Loucy (cell line): ENCODE results near the gene REL.
A peak's percentile ranks its signal among the peaks of the same experiment; 100 is the strongest.

Source experiments
- H2AFZ ChIP-seq: fragments of 200-600 bp; sonication (generic); 2 replicates; pipeline ENCODE4 v1.6.0; 2016; ENCODE audit warnings: antibody characterized with exemption, mild to moderate bottlenecking, low read length, moderate library complexity
- H3F3A ChIP-seq: fragments of 200-600 bp; 2 replicates; pipeline ENCODE4 v1.6.0; 2016; ENCODE audit warnings: antibody characterized with exemption, low read depth, mild to moderate bottlenecking
- H3K27me3 ChIP-seq: fragments of 200-600 bp; sonication (generic); 2 replicates; pipeline ENCODE4 v1.6.1; 2014; ENCODE audit warnings: low read length, mild to moderate bottlenecking; ENCODE audit not compliant: insufficient read depth, poor library complexity, severe bottlenecking
- H3K36me3 ChIP-seq: fragments of 200-600 bp; sonication (generic); 2 replicates; pipeline ENCODE4 v1.6.1; 2016; ENCODE audit warnings: low read length; ENCODE audit not compliant: insufficient read depth
- H3K4me1 ChIP-seq: fragments of 200-600 bp; sonication (generic); 2 replicates; pipeline ENCODE4 v1.5.1; 2014; ENCODE audit warnings: low read length, mild to moderate bottlenecking; ENCODE audit not compliant: insufficient read depth, poor library complexity, severe bottlenecking
- H3K4me2 ChIP-seq: fragments of 200-600 bp; sonication (generic); 2 replicates; pipeline ENCODE4 v1.6.0; 2014; ENCODE audit warnings: antibody characterized with exemption, low read length, low read depth, mild to moderate bottlenecking; ENCODE audit not compliant: poor library complexity, severe bottlenecking
- H3K4me3 ChIP-seq: fragments of 200-600 bp; sonication (generic); 2 replicates; pipeline ENCODE4 v1.5.1; 2014; ENCODE audit warnings: low read length, mild to moderate bottlenecking, mixed read lengths; ENCODE audit not compliant: poor library complexity, severe bottlenecking
- H3K79me2 ChIP-seq: fragments of 200-600 bp; sonication (generic); 2 replicates; pipeline ENCODE4 v1.6.1; 2014; ENCODE audit warnings: low read length; ENCODE audit not compliant: insufficient read depth
- H3K9ac ChIP-seq: fragments of 200-600 bp; sonication (generic); 2 replicates; pipeline ENCODE4 v1.6.0; 2014; ENCODE audit warnings: mild to moderate bottlenecking, low read depth, low read length, moderate library complexity; ENCODE audit not compliant: poor library complexity, severe bottlenecking
- H3K9me2 ChIP-seq: fragments of 200-600 bp; sonication (generic); replicated peaks from 2 replicates; pipeline ENCODE4 v1.6.1; 2016; ENCODE audit warnings: low read depth, low read length, mixed read lengths
- H3K9me3 ChIP-seq: fragments of 200-600 bp; sonication (generic); 2 replicates; pipeline ENCODE4 v1.6.1; 2014; ENCODE audit warnings: mild to moderate bottlenecking, antibody characterized with exemption, low read length, low read depth; ENCODE audit not compliant: insufficient read depth
- H4K20me1 ChIP-seq: fragments of 200-600 bp; sonication (generic); 2 replicates; pipeline ENCODE4 v1.6.0; 2014; ENCODE audit warnings: antibody characterized with exemption, low read length, mild to moderate bottlenecking; ENCODE audit not compliant: insufficient read depth, poor library complexity, severe bottlenecking
- EZH2phosphoT487 ChIP-seq: fragments of 200-600 bp; IDR thresholded peaks from 2 replicates; pipeline ENCODE4 v1.6.1; 2018; ENCODE audit warnings: antibody characterized with exemption, mild to moderate bottlenecking, moderate library complexity, borderline replicate concordance
- TF ChIP-seq, protein P1 (sequence below): fragments of 200-600 bp; sonication (generic); conservative IDR thresholded peaks from 2 replicates; pipeline ENCODE4 v1.5.1; 2014; ENCODE audit warnings: mild to moderate bottlenecking, antibody characterized with exemption, low read length

REL gene

DNA sequence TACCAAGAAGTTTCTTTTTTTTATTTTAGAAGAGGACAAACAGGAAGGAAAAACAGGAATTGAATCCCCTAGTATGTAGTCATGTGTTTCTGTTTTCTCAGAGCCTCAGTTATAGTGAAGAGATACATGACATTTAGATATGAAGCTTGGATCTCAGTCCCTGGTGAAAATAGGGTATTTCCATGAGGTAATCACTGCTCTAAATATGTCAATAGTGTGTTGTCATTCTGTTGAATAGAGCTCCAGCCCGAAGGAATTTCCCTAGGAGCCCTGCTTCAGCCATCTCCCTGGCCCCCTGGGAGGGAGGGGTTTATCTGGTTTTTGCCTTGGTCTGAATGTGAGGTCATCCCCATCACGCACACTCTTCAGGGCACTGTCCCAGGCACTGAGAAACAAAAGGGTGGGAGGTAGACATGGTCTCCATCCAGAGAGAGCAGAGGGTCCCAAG, 47.1 kb upstream of the REL start:
- no peak for TF ChIP-seq EZH2phosphoT487
- TF ChIP-seq, protein P1, sequence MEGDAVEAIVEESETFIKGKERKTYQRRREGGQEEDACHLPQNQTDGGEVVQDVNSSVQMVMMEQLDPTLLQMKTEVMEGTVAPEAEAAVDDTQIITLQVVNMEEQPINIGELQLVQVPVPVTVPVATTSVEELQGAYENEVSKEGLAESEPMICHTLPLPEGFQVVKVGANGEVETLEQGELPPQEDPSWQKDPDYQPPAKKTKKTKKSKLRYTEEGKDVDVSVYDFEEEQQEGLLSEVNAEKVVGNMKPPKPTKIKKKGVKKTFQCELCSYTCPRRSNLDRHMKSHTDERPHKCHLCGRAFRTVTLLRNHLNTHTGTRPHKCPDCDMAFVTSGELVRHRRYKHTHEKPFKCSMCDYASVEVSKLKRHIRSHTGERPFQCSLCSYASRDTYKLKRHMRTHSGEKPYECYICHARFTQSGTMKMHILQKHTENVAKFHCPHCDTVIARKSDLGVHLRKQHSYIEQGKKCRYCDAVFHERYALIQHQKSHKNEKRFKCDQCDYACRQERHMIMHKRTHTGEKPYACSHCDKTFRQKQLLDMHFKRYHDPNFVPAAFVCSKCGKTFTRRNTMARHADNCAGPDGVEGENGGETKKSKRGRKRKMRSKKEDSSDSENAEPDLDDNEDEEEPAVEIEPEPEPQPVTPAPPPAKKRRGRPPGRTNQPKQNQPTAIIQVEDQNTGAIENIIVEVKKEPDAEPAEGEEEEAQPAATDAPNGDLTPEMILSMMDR, result no peak

DNA sequence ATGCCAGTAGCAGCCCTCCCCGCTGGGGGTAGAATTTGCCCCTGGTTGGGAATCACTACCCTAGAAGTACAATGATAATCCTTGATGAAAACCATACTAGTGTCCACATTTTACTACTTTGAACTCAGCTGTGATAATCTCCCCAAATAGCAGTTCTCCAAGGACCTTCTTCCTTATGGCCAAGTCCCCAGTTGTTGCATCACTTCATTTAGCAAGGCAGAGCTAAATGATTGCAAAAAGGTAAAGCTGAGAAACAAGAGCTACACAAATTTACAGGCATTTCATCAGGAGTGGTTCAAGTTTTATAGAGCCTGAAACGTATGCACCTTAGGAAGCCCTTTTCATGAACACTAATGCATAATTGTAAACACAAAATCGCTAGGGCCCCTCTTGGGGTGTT, 44.9 kb upstream of the REL start:
- TF ChIP-seq, protein P1, result no peak
- Histone ChIP-seq H4K20me1 (no peaks in the 10 kb centered on the region), H3K4me1 (peaks cover 46% of the 10 kb centered on the region), H3K79me2 (no peaks in the 10 kb centered on the region), H3K9me2 (no peaks in the 10 kb centered on the region), H2AFZ (peak overlapping the region; percentile 29; the same call in 1 of the 2 replicates), H3K4me3 (no peak overlapping the region), H3K36me3 (no peaks in the 10 kb centered on the region), H3K9ac (no peak overlapping the region), H3K27me3 (no peaks in the 10 kb centered on the region), H3K9me3 (no peaks in the 10 kb centered on the region), H3K4me2 (no peak overlapping the region), H3F3A (peaks cover 16% of the 10 kb centered on the region)

More for the DNA sequence above, 47.1 kb upstream of the REL start:
- Histone ChIP-seq H2AFZ (no peak overlapping the region), H3K4me3 (no peak overlapping the region), H3K36me3 (no peaks in the 10 kb centered on the region), H3K9me3 (no peaks in the 10 kb centered on the region), H3K4me1 (peaks cover 27% of the 10 kb centered on the region), H4K20me1 (no peaks in the 10 kb centered on the region), H3K27me3 (no peaks in the 10 kb centered on the region), H3F3A (0 out of 2 replicates have a peak, but pooled peaks cover under 1% of the 10 kb centered on the region), H3K4me2 (no peak overlapping the region), H3K79me2 (no peaks in the 10 kb centered on the region), H3K9ac (no peak overlapping the region), H3K9me2 (no peaks in the 10 kb centered on the region)

DNA sequence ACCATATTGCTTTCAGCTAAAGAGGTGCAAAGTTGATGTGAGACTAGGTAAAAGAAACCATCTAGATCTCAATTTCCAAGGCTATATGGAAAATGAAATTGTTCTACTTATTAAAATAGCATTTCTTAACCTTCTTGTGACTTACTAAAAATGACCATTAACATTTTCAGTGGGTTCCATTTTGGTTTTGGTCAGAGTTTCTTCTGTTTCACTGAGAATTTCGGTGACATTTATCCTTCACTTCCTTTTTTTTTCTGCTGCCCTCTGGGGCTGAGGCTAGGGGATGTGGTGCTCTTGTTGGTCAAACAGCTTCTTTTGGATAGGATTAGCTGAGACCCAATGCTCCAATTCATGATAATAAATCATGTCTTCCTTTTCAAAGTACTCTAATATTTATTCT, 44.3 kb upstream of the REL start:
- no peaks in the 10 kb centered on the region for H3K9me2 ChIP-seq
- H3K4me2 ChIP-seq, result no peak overlapping the region
- H2AFZ ChIP-seq, result no peak overlapping the region
- peaks cover 17% of the 10 kb centered on the region for H3F3A ChIP-seq
- H4K20me1 ChIP-seq, result no peaks in the 10 kb centered on the region
- H3K27me3 ChIP-seq, result no peaks in the 10 kb centered on the region
- H3K4me3 ChIP-seq, result no peak overlapping the region
- H3K4me1 ChIP-seq, result peaks cover 51% of the 10 kb centered on the region
- H3K9me3 ChIP-seq, result no peaks in the 10 kb centered on the region
- TF ChIP-seq, protein P1, result no peak
- no peak for TF ChIP-seq EZH2phosphoT487
- no peaks in the 10 kb centered on the region for H3K36me3 ChIP-seq
- no peak overlapping the region for H3K9ac ChIP-seq
- no peaks in the 10 kb centered on the region for H3K79me2 ChIP-seq
